B cell (primary cell): ENCODE measurements around the gene MSTN. TPM values are rescaled to one million over a fixed set of nuclear protein-coding genes. Genes with fewer than 3 reads are reported as not detected.

Experiments
- ATAC-seq: fragments of 200-7000 bp; cut with Tn5 transposase; one replicate; pipeline ENCODE4 v1.10.0; 2021; ENCODE audit warnings: low read depth, mild to moderate bottlenecking, moderate number of reproducible peaks, moderate library complexity
- CTCF ChIA-PET: fragments of 350-600 bp; sonication (Branson Sonifier 250); formaldehyde crosslinking; loops from one replicate; lab custom pipeline; 2021; ENCODE audit warnings: antibody characterized with exemption, inconsistent platforms; lab: Charles Lee
- POLR2A ChIA-PET: fragments of 350-600 bp; sonication (Branson Sonifier 250); formaldehyde crosslinking; loops from one replicate; lab custom pipeline; 2021; ENCODE audit warnings: antibody characterized with exemption; lab: Charles Lee
- DNase-seq: peaks from one replicate; pipeline ENCODE4 v3.0.0; 2013
- H2AFZ ChIP-seq: 2 replicates; pipeline ENCODE4 v1.6.1; 2012; ENCODE audit warnings: mild to moderate bottlenecking, low read depth, low read length; ENCODE audit not compliant: insufficient read depth, poor library complexity, severe bottlenecking
- H3K27ac ChIP-seq, 2 donors: 1 replicate in 1 of 2; 2 replicates in 1 of 2; pipeline ENCODE4 v1.5.1; 2012 to 2013; ENCODE audit warnings: low read length in 2 of 2, mild to moderate bottlenecking in 2 of 2, moderate library complexity in 1 of 2
- H3K27me3 ChIP-seq, 4 experiments: fragments of 200-600 bp in 1 of 4; sonication (generic) in 1 of 4; replicated peaks in 1 of 4; 1 replicate in 2 of 4; 2 replicates in 2 of 4; pipeline versions ENCODE4 v1.6.1 to v1.7.0; 2013 to 2016; ENCODE audit warnings: low read length in 3 of 4, mild to moderate bottlenecking in 2 of 4, mixed read lengths in 1 of 4, moderate library complexity in 1 of 4; ENCODE audit not compliant: insufficient read depth in 4 of 4, control insufficient read depth in 3 of 4; ENCODE audit errors: control extremely low read depth in 1 of 4
- H3K36me3 ChIP-seq, 2 experiments: replicated peaks in 1 of 2; 1 replicate in 1 of 2; 2 replicates in 1 of 2; pipeline versions ENCODE4 v1.6.1 to v1.7.1; 2013; ENCODE audit warnings: low read length in 1 of 2; ENCODE audit not compliant: insufficient read depth in 2 of 2, control insufficient read depth in 1 of 2; ENCODE audit errors: control extremely low read depth in 1 of 2, extremely low read depth in 1 of 2
- H3K4me1 ChIP-seq, 2 donors: fragments of 200-600 bp in 1 of 2; sonication (generic) in 1 of 2; 1 replicate in 1 of 2; 2 replicates in 1 of 2; pipeline versions ENCODE4 v1.5.1 to v1.6.1; 2013 to 2017; ENCODE audit warnings: low read length in 2 of 2; ENCODE audit not compliant: control insufficient read depth in 2 of 2, insufficient read depth in 2 of 2
- H3K4me2 ChIP-seq: replicated peaks from 2 replicates; pipeline ENCODE3; 2012; ENCODE audit warnings: mild to moderate bottlenecking, low read depth, low read length; ENCODE audit not compliant: poor library complexity, severe bottlenecking
- H3K4me3 ChIP-seq, 5 experiments: fragments of 200-600 bp in 1 of 5; sonication (generic) in 1 of 5; 1 replicate in 3 of 5; 2 replicates in 2 of 5; pipeline versions ENCODE4 v1.5.1 to v1.7.0; 2011 to 2016; ENCODE audit warnings: low read length in 4 of 5, mild to moderate bottlenecking in 4 of 5, low read depth in 2 of 5, control low read depth in 1 of 5, moderate library complexity in 1 of 5; ENCODE audit not compliant: insufficient read depth in 1 of 5; ENCODE audit errors: control extremely low read depth in 1 of 5, extremely low read depth in 1 of 5
- H3K79me2 ChIP-seq: fragments of 200-600 bp; sonication (generic); one replicate; pipeline ENCODE4 v1.6.0; 2016; ENCODE audit warnings: low read length; ENCODE audit not compliant: control insufficient read depth, insufficient read depth
- H3K9ac ChIP-seq: fragments of 200-600 bp; sonication (generic); 2 replicates; pipeline ENCODE4 v1.6.1; 2017; ENCODE audit warnings: mild to moderate bottlenecking, low read length, moderate library complexity
- H3K9me3 ChIP-seq, 3 donors: one replicate each; pipeline versions ENCODE4 v1.6.1 to v1.7.1; 2013; ENCODE audit warnings: low read length in 2 of 3; ENCODE audit not compliant: control insufficient read depth in 2 of 3, insufficient read depth in 1 of 3; ENCODE audit errors: control extremely low read depth in 1 of 3
- H4K20me1 ChIP-seq: 2 replicates; pipeline ENCODE4 v1.6.0; 2012; ENCODE audit warnings: mild to moderate bottlenecking, low read length; ENCODE audit not compliant: insufficient read depth, control insufficient read depth, poor library complexity, severe bottlenecking
- H3K27ac Mint-ChIP-seq: one replicate; pipeline ENCODE4 v1.8.0; 2021; ENCODE audit warnings: mixed read lengths
- H3K27me3 Mint-ChIP-seq: one replicate; pipeline ENCODE4 v1.8.0; 2021; ENCODE audit warnings: mixed read lengths
- H3K4me1 Mint-ChIP-seq: one replicate; pipeline ENCODE4 v1.8.0; 2021; ENCODE audit warnings: mixed read lengths
- H3K4me3 Mint-ChIP-seq: one replicate; pipeline ENCODE4 v1.8.0; 2021; ENCODE audit warnings: mixed read lengths
- H3K9me3 Mint-ChIP-seq: one replicate; pipeline ENCODE4 v1.8.0; 2022; ENCODE audit warnings: mixed read lengths; ENCODE audit not compliant: insufficient read depth
- EZH2 ChIP-seq: IDR thresholded peaks from 2 replicates; pipeline ENCODE4 v1.6.1; 2012; ENCODE audit warnings: borderline replicate concordance, low read depth, mild to moderate bottlenecking, moderate library complexity, low read length; ENCODE audit not compliant: insufficient read depth, poor library complexity, severe bottlenecking
- WGBS: methylation state at CpG from one replicate; pipeline ENCODE4 v1.1.5; 2013; ENCODE audit warnings: missing lambda C conversion rate; ENCODE audit not compliant: insufficient coverage; 5-methylcytosine and 5-hydroxymethylcytosine counted together
- intact Hi-C: fragments of 100-400 bp; cut with micrococcal nuclease; formaldehyde crosslinking; loops from one replicate; pipeline ENCODE4 v1.10.0; 2022
- polyA plus RNA-seq: library from polyadenylated mRNA; depleted of rRNA; stranded (reverse); fragments of >200 nt; gene quantifications from 2 replicates; pipeline ENCODE4 v1.2.3, GENCODE V29; 2012
- total RNA-seq, 2 donors: library from RNA; stranded (reverse); fragments of 120-200 nt in 1 of 2; gene quantifications; 1 replicate in 1 of 2; 2 replicates in 1 of 2; pipeline versions ENCODE4 v1.2.3 to v1.2.4, GENCODE V29; 2013 to 2022
- TF ChIP-seq, protein P1 (sequence below): fragments of 200-600 bp; IDR thresholded peaks from one replicate; pipeline ENCODE4 v1.8.0; 2022; ENCODE audit warnings: antibody characterized with exemption, mild to moderate bottlenecking

The MSTN gene
- total and polyA plus RNA-seq, 2 donors (not counting 1 experiment from before 2014, with no cell fraction given), result 0.07 TPM; not detected in 1

DNA sequence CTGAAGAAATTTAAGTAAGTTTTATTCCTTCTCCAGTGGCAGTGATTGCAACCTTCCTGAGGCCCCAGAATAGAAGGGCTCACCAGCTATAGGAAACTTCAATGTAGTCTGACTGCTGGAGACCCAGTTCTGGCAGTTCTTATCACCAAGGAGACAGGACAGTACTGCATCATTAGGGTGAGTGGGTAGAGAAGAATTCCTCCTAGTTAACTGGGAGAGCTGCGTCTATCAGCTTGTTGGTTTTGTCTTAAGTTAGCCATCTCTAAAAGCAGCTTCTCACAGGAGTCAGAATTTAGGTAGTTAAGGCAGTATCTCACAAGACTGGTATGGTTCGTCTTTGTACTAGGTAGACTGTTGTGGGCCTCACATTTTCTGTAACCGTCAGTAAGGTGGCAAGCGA, 3.3 kb upstream of the MSTN start:
- H3K27me3 Mint-ChIP-seq, result no peaks in the 10 kb centered on the region
- Histone ChIP-seq H3K4me2 (no peak overlapping the region), H3K27ac (no peak overlapping the region), H3K4me1 (no peaks in the 10 kb centered on the region), H2AFZ (no peak overlapping the region), H3K27me3 (no peaks in the 10 kb centered on the region), H3K4me3 (no peak overlapping the region), H3K9me3 (no peaks in the 10 kb centered on the region), H4K20me1 (no peaks in the 10 kb centered on the region), H3K9ac (no peak overlapping the region), H3K36me3 (no peaks in the 10 kb centered on the region), H3K79me2 (no peaks in the 10 kb centered on the region)
- POLR2A ChIA-PET, result no interaction called here
- intact Hi-C loops, result no loop called here
- ATAC-seq (no peak), DNase-seq (no peak)
- TF ChIP-seq EZH2, result no peak
- CTCF ChIA-PET, result interaction anchor here (1.0 kb wide), 1 partner anchor 35 kb away, joined by 3 read pairs; no protein-coding TSS in a partner anchor
- H3K4me1 Mint-ChIP-seq, result no peaks in the 10 kb centered on the region
- no peak overlapping the region for H3K27ac Mint-ChIP-seq
- H3K9me3 Mint-ChIP-seq, result no peaks in the 10 kb centered on the region
- no peak overlapping the region for H3K4me3 Mint-ChIP-seq
- WGBS, result 100% methylated on average over 1 of the region's 4 CpGs

DNA sequence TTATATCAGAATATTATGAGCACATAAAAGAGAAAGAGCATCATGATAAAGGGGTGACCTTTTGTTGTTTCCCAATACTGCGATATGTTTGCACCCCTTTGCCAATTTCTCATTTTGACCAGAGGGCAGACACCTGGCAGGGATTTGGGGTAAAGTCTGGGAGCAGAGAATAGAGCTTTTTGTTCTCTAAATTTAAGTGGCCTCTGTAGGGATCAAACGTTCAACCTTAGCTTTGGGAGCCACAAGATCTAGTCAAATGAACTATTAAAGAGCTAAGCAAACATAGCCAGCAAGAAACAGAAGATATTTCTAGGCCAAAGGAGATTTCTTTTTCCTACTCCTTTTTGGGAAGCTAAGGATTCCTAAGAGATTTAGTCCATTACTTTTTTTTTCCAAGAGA, 1.1 kb upstream of the MSTN start:
- ChIA-PET POLR2A (no interaction called here), CTCF (no interaction called here)
- no peaks in the 10 kb centered on the region for H3K4me1 Mint-ChIP-seq

More for the DNA sequence above, 1.1 kb upstream of the MSTN start:
- H3K27ac ChIP-seq, result no peak overlapping the region
- TF ChIP-seq, protein P1, sequence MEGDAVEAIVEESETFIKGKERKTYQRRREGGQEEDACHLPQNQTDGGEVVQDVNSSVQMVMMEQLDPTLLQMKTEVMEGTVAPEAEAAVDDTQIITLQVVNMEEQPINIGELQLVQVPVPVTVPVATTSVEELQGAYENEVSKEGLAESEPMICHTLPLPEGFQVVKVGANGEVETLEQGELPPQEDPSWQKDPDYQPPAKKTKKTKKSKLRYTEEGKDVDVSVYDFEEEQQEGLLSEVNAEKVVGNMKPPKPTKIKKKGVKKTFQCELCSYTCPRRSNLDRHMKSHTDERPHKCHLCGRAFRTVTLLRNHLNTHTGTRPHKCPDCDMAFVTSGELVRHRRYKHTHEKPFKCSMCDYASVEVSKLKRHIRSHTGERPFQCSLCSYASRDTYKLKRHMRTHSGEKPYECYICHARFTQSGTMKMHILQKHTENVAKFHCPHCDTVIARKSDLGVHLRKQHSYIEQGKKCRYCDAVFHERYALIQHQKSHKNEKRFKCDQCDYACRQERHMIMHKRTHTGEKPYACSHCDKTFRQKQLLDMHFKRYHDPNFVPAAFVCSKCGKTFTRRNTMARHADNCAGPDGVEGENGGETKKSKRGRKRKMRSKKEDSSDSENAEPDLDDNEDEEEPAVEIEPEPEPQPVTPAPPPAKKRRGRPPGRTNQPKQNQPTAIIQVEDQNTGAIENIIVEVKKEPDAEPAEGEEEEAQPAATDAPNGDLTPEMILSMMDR, result no peak
- no peak for TF ChIP-seq EZH2
- no peaks in the 10 kb centered on the region for H3K27me3 ChIP-seq
- H3K27me3 Mint-ChIP-seq, result no peaks in the 10 kb centered on the region
- H4K20me1 ChIP-seq, result no peaks in the 10 kb centered on the region
- intact Hi-C loops, result no loop called here
- no peak overlapping the region for H3K27ac Mint-ChIP-seq
- no peak overlapping the region for H3K4me3 Mint-ChIP-seq
- no peaks in the 10 kb centered on the region for H3K9me3 ChIP-seq
- H2AFZ ChIP-seq, result no peak overlapping the region
- no peak overlapping the region for H3K9ac ChIP-seq
- no peak overlapping the region for H3K4me3 ChIP-seq
- 100% methylated on average over 1 of the region's 2 CpGs for WGBS
- no peaks in the 10 kb centered on the region for H3K79me2 ChIP-seq
- no peaks in the 10 kb centered on the region for H3K9me3 Mint-ChIP-seq
- H3K4me2 ChIP-seq, result no peak overlapping the region
- ATAC-seq (no peak), DNase-seq (no peak)
- no peaks in the 10 kb centered on the region for H3K36me3 ChIP-seq
- H3K4me1 ChIP-seq, result no peaks in the 10 kb centered on the region
